Mucosa of rectum (tissue), 2 donors: ENCODE measurements around the gene PRR14.

Experiments used
- H3K27ac ChIP-seq, 2 donors: one replicate each; pipeline ENCODE4 v1.7.0; 2013; ENCODE audit warnings: inconsistent platforms in 2 of 2, low read depth in 2 of 2, low read length in 2 of 2
- H3K27me3 ChIP-seq, 2 donors: one replicate each; pipeline ENCODE4 v1.7.0; 2013; ENCODE audit warnings: low read length in 2 of 2; ENCODE audit not compliant: control insufficient read depth in 2 of 2, insufficient read depth in 2 of 2
- H3K36me3 ChIP-seq, 2 donors: one replicate each; pipeline ENCODE4 v1.7.0; 2013; ENCODE audit warnings: low read length in 2 of 2; ENCODE audit not compliant: control insufficient read depth in 2 of 2, insufficient read depth in 2 of 2
- H3K4me1 ChIP-seq, 2 donors: one replicate each; pipeline ENCODE4 v1.7.0; 2013; ENCODE audit warnings: low read length in 2 of 2, mild to moderate bottlenecking in 1 of 2; ENCODE audit not compliant: control insufficient read depth in 2 of 2, insufficient read depth in 2 of 2
- H3K4me3 ChIP-seq, 2 donors: one replicate each; pipeline ENCODE4 v1.7.0; 2013; ENCODE audit warnings: low read length in 2 of 2
- H3K9ac ChIP-seq, 2 donors: one replicate each; pipeline ENCODE4 v1.7.0; 2013; ENCODE audit warnings: low read length in 2 of 2, low read depth in 1 of 2, mild to moderate bottlenecking in 1 of 2
- H3K9me3 ChIP-seq, 2 donors: one replicate each; pipeline ENCODE4 v1.7.0; 2013; ENCODE audit warnings: low read length in 2 of 2; ENCODE audit not compliant: control insufficient read depth in 2 of 2
- donor health status: healthy.
- donor health status: Normal muscosa, but diverticular disease.

PRR14 gene

DNA sequence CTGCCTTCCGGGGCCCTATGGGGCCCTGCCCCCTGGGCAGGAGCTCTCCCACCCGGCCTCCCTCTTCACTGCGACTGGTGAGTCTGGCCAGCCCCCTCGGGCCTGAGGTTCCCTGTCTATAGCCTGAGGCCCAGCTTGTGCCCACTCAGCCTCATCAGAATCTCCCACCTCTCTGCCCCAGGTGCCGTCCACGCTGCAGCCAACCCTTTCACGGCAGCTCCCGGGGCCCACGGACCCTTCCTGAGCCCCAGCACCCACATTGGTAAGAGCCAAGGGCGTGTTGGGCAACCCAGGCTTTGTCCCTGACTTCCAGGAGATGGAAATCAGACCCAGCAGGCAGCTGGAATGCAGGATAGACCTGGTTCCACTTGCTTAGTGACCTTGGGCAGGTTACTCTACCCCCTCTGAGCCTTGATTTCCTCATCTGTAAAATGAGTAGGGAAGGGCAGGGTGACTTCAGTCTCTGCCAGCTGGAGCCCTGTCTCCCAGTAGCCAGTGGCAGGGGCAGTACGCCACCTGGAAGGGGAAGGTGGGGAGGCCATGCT lies 16.7 kb downstream of the PRR14 start:
- H3K27ac ChIP-seq: no peak overlapping the region
- no peaks in the 10 kb centered on the region for H3K27me3 ChIP-seq
- H3K36me3 ChIP-seq: peaks cover 65 to 67% of the 10 kb centered on the region in 2 donors
- no peaks in the 10 kb centered on the region for H3K9me3 ChIP-seq
- H3K4me3 ChIP-seq: no peak overlapping the region
- no peak overlapping the region for H3K9ac ChIP-seq
- peaks cover 0 to 7% of the 10 kb centered on the region in 2 donors for H3K4me1 ChIP-seq

DNA sequence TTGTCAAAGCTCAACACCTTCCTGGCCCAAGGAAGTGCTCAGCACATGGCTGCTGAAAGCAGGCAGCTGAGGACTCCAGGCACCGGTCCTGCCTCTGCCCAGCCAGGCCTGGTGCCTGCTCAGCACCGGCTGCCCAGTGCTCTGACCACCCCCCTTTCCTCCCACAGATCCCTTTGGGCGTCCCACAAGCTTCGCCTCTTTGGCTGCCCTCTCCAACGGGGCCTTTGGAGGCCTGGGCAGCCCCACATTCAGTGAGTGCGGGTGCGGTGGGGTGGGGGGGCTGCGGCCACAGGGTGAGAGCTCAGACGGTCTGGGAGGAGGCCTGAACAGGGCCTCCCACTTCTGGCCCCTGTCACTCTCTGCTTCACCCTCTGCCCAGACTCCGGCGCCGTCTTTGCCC lies 17.6 kb downstream of the PRR14 start:
- Histone ChIP-seq H3K4me3 (no peak overlapping the region), H3K4me1 (peaks cover 0 to 3% of the 10 kb centered on the region in 2 donors), H3K9ac (no peak overlapping the region), H3K9me3 (no peaks in the 10 kb centered on the region), H3K36me3 (peaks cover 56 to 58% of the 10 kb centered on the region in 2 donors), H3K27ac (no peak overlapping the region), H3K27me3 (no peaks in the 10 kb centered on the region)

DNA sequence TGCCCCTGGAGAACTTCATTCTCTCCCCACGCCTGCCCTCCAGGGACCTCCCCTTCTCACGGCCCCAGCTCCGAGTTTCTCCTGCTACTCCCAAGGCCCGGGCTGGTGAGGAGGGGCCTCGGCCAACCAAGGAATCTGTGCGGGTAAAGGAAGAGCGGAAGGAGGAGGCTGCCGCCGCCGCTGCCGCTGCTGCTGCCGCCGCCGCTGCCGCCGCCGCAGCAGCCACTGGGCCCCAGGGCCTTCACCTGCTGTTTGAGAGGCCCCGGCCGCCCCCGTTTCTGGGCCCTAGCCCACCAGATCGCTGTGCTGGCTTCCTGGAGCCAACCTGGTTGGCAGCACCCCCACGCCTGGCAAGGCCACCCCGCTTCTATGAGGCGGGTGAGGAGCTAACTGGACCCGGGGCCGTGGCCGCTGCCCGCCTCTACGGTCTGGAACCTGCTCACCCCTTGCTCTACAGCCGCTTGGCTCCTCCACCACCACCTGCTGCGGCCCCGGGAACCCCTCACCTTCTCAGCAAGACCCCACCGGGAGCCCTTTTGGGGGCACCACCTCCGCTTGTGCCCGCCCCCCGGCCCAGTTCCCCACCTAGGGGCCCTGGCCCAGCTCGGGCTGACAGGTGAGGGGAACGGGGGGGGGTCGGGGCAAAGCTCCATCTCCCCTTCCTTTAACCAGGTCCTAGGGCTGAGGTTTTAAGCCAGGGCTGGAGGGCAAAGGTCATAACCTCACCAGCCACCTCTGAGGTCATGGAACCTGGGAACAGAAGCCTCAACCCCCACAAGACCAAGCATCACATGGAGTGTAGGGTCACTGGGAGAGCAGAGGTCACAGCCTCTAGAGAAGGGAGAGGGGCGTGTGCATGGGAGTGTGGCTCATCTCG lies 18.5 kb downstream of the PRR14 start:
- H3K4me1 ChIP-seq: no peaks in the 10 kb centered on the region
- peaks cover 49 to 52% of the 10 kb centered on the region in 2 donors for H3K36me3 ChIP-seq
- H3K9ac ChIP-seq: no peak overlapping the region
- H3K4me3 ChIP-seq: no peak overlapping the region
- H3K9me3 ChIP-seq: no peaks in the 10 kb centered on the region
- no peaks in the 10 kb centered on the region for H3K27me3 ChIP-seq
- H3K27ac ChIP-seq: no peak overlapping the region

DNA sequence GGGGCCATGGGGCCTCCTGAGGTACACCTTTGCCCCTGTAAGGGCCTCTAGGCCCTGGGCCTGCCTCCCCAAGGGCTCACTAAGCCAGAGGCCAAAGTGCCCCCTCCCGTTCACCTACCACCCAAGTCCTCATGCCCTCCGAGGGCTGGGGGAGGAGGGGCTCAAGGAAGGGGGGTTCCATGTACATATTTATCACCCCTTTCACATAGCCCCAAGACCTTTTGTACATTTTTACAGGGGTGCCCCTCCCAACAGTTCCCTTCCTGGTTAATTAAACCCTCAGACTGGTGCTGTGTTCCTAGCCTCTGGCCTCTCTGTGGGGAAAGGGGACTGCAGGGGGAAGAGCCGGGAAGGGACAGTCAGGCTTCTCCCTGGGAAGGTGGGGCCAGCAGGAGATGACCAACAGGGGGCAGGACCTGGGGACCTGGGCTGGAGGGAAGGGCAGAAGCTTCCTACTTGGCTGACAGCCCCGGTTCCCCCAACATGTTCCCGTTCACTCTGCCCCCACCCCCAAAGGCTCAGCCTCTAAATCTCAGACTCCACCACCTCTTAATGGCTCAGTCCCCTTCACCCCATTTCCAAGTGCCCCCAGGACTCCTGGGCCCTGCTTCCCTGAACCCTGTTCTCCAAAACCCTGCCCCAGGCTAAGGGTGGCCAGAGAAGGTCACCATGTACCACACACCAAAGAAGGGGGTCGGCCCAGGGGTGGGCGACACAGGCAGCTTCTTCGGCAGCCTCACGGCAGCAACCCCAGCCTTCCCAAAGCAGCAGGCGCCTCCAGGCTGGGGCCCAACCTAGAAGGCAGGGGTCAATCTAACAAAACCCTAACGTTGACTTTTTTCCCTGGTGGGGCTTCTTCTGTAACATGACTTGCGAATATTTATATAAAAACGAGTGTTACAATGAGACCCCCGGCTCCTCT lies 19.4 kb downstream of the PRR14 start:
- Histone ChIP-seq H3K27me3 (no peaks in the 10 kb centered on the region), H3K9me3 (no peaks in the 10 kb centered on the region), H3K4me3 (no peak overlapping the region), H3K36me3 (peaks cover 41 to 44% of the 10 kb centered on the region in 2 donors), H3K9ac (no peak overlapping the region), H3K27ac (no peak overlapping the region), H3K4me1 (no peaks in the 10 kb centered on the region)

DNA sequence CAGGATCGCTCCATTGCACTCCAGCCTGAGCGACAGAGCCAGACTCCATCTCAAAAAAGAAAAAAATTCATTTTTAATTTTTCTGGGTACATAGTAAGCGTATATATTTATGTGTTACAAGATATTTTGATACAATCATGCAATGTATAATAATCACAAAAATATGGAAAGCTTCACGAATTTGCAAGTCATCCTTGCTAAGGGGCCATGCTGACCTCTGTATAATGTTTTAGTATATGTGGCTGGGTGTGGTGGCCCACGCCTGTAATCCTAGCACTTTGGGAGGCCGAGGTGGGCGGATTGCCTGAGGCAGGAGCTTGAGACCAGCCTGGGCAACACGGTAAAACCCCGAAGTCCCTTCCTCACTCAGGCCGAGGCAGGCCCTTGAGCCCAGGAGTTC lies 24.4 kb downstream of the PRR14 start:
- H3K9ac ChIP-seq: no peak overlapping the region
- no peaks in the 10 kb centered on the region for H3K4me1 ChIP-seq
- H3K36me3 ChIP-seq: peaks cover 0 to 4% of the 10 kb centered on the region in 2 donors
- no peak overlapping the region for H3K27ac ChIP-seq
- H3K27me3 ChIP-seq: no peaks in the 10 kb centered on the region
- no peaks in the 10 kb centered on the region for H3K9me3 ChIP-seq
- H3K4me3 ChIP-seq: no peak overlapping the region

DNA sequence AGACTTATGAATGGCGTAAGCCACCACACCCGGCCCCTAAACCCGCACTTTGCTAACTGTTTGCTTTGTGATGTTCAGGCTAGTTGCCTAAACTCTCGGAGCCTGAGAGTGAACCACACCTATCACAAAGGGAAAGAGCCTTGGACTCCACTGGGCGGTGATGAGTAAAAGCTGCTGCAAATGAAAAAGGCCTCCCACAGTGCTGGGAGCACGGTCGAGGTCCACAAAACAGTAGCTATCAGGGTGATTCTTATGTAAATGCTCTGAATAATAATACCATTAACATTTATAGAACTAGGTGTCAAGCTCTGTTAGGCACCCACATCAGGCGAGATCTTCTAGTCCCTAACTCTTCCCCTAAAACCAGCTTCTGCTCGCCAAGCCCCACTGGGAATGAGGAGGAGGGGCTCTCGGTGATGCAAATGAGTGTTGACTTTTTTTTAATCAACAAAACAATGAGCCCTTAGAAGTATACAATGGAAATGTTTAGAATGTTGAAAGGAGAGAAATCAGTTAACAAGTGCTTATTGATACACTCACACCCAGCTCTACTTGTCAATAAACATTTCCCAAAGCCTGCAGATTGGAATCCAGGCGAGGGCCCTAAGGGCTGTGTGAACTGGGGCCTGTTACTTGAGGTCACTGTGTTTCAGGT lies 27.3 kb downstream of the PRR14 start:
- no peak overlapping the region for H3K27ac ChIP-seq
- no peak overlapping the region for H3K9ac ChIP-seq
- H3K36me3 ChIP-seq: no peaks in the 10 kb centered on the region

DNA sequence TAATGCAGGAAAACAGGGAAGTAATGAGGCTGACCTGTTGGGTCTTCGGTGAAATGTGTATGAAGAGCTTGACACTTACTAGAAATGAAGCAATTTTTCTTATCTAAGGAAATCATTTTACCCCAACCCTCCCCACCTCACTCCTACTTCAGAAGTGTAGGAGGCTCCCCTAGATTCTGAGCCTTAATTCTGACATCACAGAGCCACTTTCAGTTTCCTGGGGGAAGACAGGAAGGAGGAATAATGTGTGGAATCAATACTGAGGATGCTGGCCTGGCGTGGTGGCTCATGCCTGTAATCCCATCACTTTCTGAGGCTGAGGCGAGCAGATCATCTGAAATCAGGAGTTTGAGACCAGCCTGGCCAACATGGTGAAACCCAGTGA lies 27.8 kb downstream of the PRR14 start:
- Histone ChIP-seq H3K27ac (no peak overlapping the region), H3K4me3 (no peak overlapping the region), H3K9me3 (no peaks in the 10 kb centered on the region), H3K9ac (no peak overlapping the region), H3K27me3 (no peaks in the 10 kb centered on the region), H3K4me1 (no peaks in the 10 kb centered on the region), H3K36me3 (no peaks in the 10 kb centered on the region)

More for the DNA sequence above, 27.3 kb downstream of the PRR14 start:
- H3K9me3 ChIP-seq: no peaks in the 10 kb centered on the region
- H3K27me3 ChIP-seq: no peaks in the 10 kb centered on the region
- H3K4me1 ChIP-seq: no peaks in the 10 kb centered on the region
- H3K4me3 ChIP-seq: no peak overlapping the region

DNA sequence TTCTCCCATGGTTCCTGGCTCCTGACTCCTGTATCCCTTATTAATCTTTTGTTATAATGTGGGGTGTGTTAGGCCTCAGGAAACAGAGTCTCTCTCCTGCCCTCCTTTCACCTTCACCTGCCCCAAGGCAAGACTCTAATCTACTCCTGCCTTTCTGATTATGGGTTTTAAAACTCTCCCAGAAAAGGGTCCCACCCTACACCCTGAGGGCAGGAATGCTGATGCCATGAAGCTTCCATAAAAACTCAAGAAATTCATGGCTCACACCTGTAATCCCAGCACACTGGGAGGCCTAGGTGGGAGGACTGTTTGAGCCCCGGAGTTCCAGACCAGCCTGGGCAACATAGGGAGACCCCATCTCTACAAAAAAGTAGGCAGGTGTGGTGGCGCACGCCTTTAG lies 29.6 kb downstream of the PRR14 start:
- no peaks in the 10 kb centered on the region for H3K9me3 ChIP-seq
- no peaks in the 10 kb centered on the region for H3K36me3 ChIP-seq
- H3K4me1 ChIP-seq: no peaks in the 10 kb centered on the region
- no peak overlapping the region for H3K9ac ChIP-seq
- no peak overlapping the region for H3K4me3 ChIP-seq
- no peak overlapping the region for H3K27ac ChIP-seq
- no peaks in the 10 kb centered on the region for H3K27me3 ChIP-seq

DNA sequence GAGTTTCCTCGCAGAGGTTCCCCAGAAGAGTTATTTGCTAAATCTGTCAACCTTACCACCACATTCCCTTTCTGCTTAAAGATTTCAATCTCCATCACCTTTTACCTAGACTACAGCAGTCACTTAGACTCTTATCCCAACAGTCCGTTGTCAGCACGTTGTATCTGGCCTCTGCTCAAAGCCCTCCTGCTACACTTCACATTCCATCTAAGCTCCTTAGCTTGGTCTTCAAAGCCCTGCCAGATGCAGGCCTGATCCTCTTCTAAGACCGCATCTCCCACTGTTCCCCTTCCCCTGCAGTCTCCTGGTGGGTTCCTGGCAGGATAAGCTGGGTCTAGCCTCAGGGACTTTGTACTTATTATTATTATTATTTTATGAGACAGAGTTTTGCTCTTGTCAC lies 37.9 kb downstream of the PRR14 start:
- no peaks in the 10 kb centered on the region for H3K27me3 ChIP-seq
- no peak overlapping the region for H3K4me3 ChIP-seq

More for the DNA sequence above, 37.9 kb downstream of the PRR14 start:
- no peak overlapping the region for H3K27ac ChIP-seq
- no peaks in the 10 kb centered on the region for H3K9me3 ChIP-seq
- H3K4me1 ChIP-seq: peaks cover 0 to under 1% of the 10 kb centered on the region in 2 donors
- no peak overlapping the region for H3K9ac ChIP-seq
- no peaks in the 10 kb centered on the region for H3K36me3 ChIP-seq
